Breast epithelium (tissue), 3 donors: ENCODE measurements around the gene PRKAR1B.

ENCODE experiments used
- CTCF ChIP-seq, 3 donors: fragments of 450-650 bp; IDR thresholded peaks; one replicate each; pipeline ENCODE4 v1.5.1; 2016 to 2017; ENCODE audit warnings: antibody characterized with exemption in 3 of 3, mild to moderate bottlenecking in 3 of 3, moderate library complexity in 3 of 3
- POLR2A ChIP-seq: fragments of 450-650 bp; IDR thresholded peaks from one replicate; pipeline ENCODE4 v1.6.1; 2016; ENCODE audit warnings: antibody characterized with exemption, mild to moderate bottlenecking, moderate library complexity
- POLR2AphosphoS5 ChIP-seq, 3 donors: sonication (generic); formaldehyde crosslinking; IDR thresholded peaks; one replicate each; pipeline ENCODE4 v1.6.1; 2017; ENCODE audit warnings: antibody characterized with exemption in 3 of 3

GRCh38 chr7:734808-735207 is 7.7 kb upstream of the PRKAR1B start:
- TF ChIP-seq POLR2AphosphoS5 (IDR thresholded peaks at IDR 0.05): no peak
- TF ChIP-seq CTCF (IDR thresholded peaks at IDR 0.05): no peak
- TF ChIP-seq POLR2A: no peak
